Pons (tissue), 1 donor: ENCODE results near the gene NNAT.

Experiments
- DNase-seq: peaks from one replicate; pipeline ENCODE4 v3.0.0-alpha.2; 2016; ENCODE audit warnings: low spot score

NNAT gene

DNA sequence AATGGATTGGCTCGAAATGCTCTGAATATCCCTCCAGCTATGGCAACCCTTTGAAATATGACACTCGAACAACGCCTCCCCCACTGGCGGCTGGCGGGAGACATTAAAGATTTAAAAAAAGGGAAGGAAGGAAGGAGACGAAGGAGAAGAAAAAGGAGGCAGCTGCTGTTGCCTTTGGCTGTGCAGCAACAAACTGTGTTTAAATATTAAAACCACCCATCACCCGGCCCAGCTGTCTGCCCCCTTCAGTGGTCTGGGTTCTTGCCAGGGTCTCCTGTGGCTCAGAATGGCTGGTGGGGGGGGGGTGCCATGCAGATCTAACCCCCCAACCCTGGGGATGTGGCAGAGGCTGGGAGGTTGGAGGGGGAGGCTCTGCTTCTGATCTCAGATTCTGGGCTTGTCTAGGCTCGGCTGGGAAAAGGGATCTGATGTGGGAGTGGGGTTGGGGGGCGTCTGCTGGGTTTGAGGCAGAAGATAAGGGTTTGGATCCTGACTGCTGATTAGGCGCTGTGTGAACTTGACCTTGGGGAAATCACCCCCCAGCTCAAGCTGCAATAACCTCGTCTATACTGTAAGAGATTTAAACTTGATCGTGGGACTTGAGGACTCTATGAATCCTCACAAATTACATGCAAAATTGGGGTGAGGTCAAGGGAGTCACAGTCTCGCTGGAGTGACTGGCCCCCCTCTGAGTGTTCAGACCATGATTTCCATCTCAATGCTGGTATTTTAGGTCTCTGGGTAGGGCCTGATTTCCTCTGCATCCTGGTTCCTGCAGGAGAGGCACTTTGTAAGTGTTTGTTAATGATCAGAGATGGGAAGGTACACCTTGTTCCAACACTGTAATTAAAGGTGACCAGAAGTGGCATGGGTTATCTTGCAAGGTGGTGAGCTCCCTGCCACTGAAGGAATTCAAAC lies 46.9 kb downstream of the NNAT start:
- DNase-seq, result no peak

DNA sequence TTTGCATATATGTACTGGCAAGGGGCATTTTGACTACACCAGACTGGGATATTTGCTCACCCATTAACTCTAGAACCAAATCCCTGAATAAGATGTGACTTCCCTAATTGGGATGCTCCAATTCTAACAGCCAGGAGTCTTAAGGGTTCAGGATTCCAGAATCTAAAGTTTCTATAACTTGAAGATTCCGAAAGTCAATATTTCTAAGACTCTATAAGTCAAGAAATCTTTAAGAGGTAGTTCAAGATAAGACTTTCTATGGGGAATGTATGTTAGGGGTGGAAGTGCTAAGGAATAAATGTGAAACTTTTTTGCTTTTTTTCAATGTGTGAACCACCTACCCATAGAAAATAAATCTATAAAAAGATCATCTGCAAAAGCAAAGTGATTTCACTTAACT lies 49.4 kb downstream of the NNAT start:
- no peak for DNase-seq

DNA sequence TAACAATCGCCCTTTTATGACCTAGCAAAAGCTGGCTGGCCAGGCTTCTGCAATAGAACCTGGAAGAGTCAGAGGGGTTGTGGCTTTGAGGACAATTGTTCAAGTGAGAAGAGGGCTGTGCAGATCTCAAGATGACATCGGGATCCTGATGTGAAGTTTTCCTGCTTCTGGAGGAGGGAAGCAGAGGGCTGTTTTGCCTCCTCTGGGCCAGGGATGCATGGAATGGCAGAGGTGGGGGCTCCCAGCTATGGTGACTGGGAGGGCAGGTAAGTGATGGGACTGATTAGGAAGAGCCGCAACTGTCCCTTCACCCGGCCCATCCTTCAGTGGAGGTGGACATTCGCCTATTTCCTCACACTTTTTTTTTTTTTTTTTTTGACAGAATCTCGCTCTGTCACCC lies 50.0 kb downstream of the NNAT start:
- no peak for DNase-seq
